Activated CD8-positive, alpha-beta memory T cell treated with anti-CD3 and anti-CD28 coated beads, Interleukin-2, amount 10 ng/mL, durations not matched to agents 7 days and 5 days (primary cell): ENCODE measurements around the gene MT1B. TPM values are rescaled to one million over a fixed set of nuclear protein-coding genes. Genes with fewer than 3 reads are reported as not detected.
A peak's percentile ranks its signal among the peaks of the same experiment; 100 is the strongest.

Source experiments
- ATAC-seq: fragments of 150-1000 bp; cut with Tn5 transposase; one replicate; pipeline ENCODE4 v1.10.0; 2021; ENCODE audit warnings: moderate library complexity
- CTCF ChIA-PET: fragments of 350-600 bp; sonication (Branson Sonifier 250); formaldehyde crosslinking; loops from one replicate; lab custom pipeline; 2021; ENCODE audit warnings: antibody characterized with exemption; lab: Charles Lee
- DNase-seq: peaks from one replicate; pipeline ENCODE4 v3.0.0-alpha.2; 2020
- H3K27ac Mint-ChIP-seq: one replicate; pipeline ENCODE4 v1.8.0; 2021; ENCODE audit warnings: mild to moderate bottlenecking, mixed read lengths
- H3K27me3 Mint-ChIP-seq: one replicate; pipeline ENCODE4 v1.8.0; 2021; ENCODE audit warnings: mixed read lengths
- H3K36me3 Mint-ChIP-seq: one replicate; pipeline ENCODE4 v1.8.0; 2021; ENCODE audit warnings: mild to moderate bottlenecking, mixed read lengths
- H3K4me1 Mint-ChIP-seq: one replicate; pipeline ENCODE4 v1.8.0; 2021; ENCODE audit warnings: mixed read lengths
- H3K4me3 Mint-ChIP-seq: one replicate; pipeline ENCODE4 v1.8.0; 2021; ENCODE audit warnings: mild to moderate bottlenecking, moderate library complexity, mixed read lengths
- H3K9me3 Mint-ChIP-seq: one replicate; pipeline ENCODE4 v1.8.0; 2022; ENCODE audit warnings: low read depth, mixed read lengths
- total RNA-seq, 2 experiments: library from RNA; stranded (reverse); gene quantifications; one replicate each; pipeline ENCODE4 v1.2.3, GENCODE V29; 2021

The MT1B gene
- total RNA-seq, 2 experiments from 2014 or later = not detected

GRCh38 chr16:56625140-56625942 lies 26.3 kb upstream of the MT1B start, which contains the start of gene MT1E:
TSS of gene MT1E (plus strand) at chr16:56625781. CDS start at chr16:56625852, 71 bp downstream.
- peaks cover 37% of the 10 kb centered on the region for H3K27me3 Mint-ChIP-seq
- no peaks in the 10 kb centered on the region for H3K9me3 Mint-ChIP-seq
- H3K4me3 Mint-ChIP-seq = peak within 1 kb of the TSS; percentile 88
- peak within 1 kb of the TSS; percentile 86 for H3K27ac Mint-ChIP-seq
- DNase-seq (peak; percentile 79), ATAC-seq (peak; percentile 92)
- CTCF ChIA-PET = interaction anchor here (0.6 to 1.7 kb wide), 13 partner anchors 12 to 111 kb away, joined by 3 to 7 read pairs (median 4); partner anchors contain the start of genes MT1A and MT1X
- H3K4me1 Mint-ChIP-seq = peaks cover 28% of the 10 kb centered on the region
- H3K36me3 Mint-ChIP-seq = no peaks in the 10 kb centered on the region

GRCh38 chr16:56625943-56626654 lies 25.6 kb upstream of the MT1B start:
- peaks cover 29% of the 10 kb centered on the region for H3K4me1 Mint-ChIP-seq
- DNase-seq (no peak), ATAC-seq (peak; percentile 41)
- H3K9me3 Mint-ChIP-seq = no peaks in the 10 kb centered on the region
- peaks cover 45% of the 10 kb centered on the region for H3K27me3 Mint-ChIP-seq
- no peaks in the 10 kb centered on the region for H3K36me3 Mint-ChIP-seq
- CTCF ChIA-PET = interaction anchor here (0.6 to 1.7 kb wide), 13 partner anchors 11 to 112 kb away, joined by 3 to 7 read pairs (median 4); partner anchors contain the start of genes MT1A and MT1X
- peak overlapping the region; percentile 86 for H3K27ac Mint-ChIP-seq
- H3K4me3 Mint-ChIP-seq = peak overlapping the region; percentile 88

GRCh38 chr16:56626685-56627084 lies 25.0 kb upstream of the MT1B start:
- Mint-ChIP-seq H3K4me1 (peaks cover 33% of the 10 kb centered on the region), H3K27ac (no peak overlapping the region), H3K27me3 (peaks cover 47% of the 10 kb centered on the region), H3K4me3 (peak overlapping the region; percentile 88), H3K9me3 (no peaks in the 10 kb centered on the region), H3K36me3 (no peaks in the 10 kb centered on the region)
- ATAC-seq (no peak), DNase-seq (no peak)
- CTCF ChIA-PET = interaction anchor here (1.2 kb wide), 2 partner anchors 17 to 56 kb away, joined by 4 to 5 read pairs; partner anchors contain the start of gene MT1X

GRCh38 chr16:56628486-56629350 lies 23.0 kb upstream of the MT1B start:
- Mint-ChIP-seq H3K4me1 (peaks cover 40% of the 10 kb centered on the region), H3K27me3 (peaks cover 65% of the 10 kb centered on the region), H3K36me3 (no peaks in the 10 kb centered on the region), H3K4me3 (no peak overlapping the region), H3K9me3 (no peaks in the 10 kb centered on the region), H3K27ac (no peak overlapping the region)
- ATAC-seq (no peak), DNase-seq (no peak)
- CTCF ChIA-PET = interaction anchor here (1.3 to 1.4 kb wide), 2 partner anchors 16 to 73 kb away, joined by 3 to 5 read pairs; no protein-coding TSS in a partner anchor

- Mint-ChIP-seq H3K27ac (no peak overlapping the region), H3K4me3 (no peak overlapping the region), H3K4me1 (peaks cover 38% of the 10 kb centered on the region), H3K9me3 (no peaks in the 10 kb centered on the region), H3K36me3 (no peaks in the 10 kb centered on the region), H3K27me3 (peaks cover 70% of the 10 kb centered on the region)
- no peak for ATAC-seq
- no peak for DNase-seq
- CTCF ChIA-PET = interaction anchor here (1.3 to 2.7 kb wide), 5 partner anchors 14 to 72 kb away, joined by 3 to 10 read pairs (median 9); no protein-coding TSS in a partner anchor
Observed at GRCh38 chr16:56629531-56629930, 22.2 kb upstream of the MT1B start.

GRCh38 chr16:56630134-56630533 lies 21.6 kb upstream of the MT1B start:
- H3K9me3 Mint-ChIP-seq = no peaks in the 10 kb centered on the region
- DNase-seq (no peak), ATAC-seq (no peak)
- no peak overlapping the region for H3K4me3 Mint-ChIP-seq
- H3K36me3 Mint-ChIP-seq = no peaks in the 10 kb centered on the region
- CTCF ChIA-PET = interaction anchor here (1.0 to 2.7 kb wide), 6 partner anchors 11 to 72 kb away, joined by 4 to 10 read pairs (median 6); no protein-coding TSS in a partner anchor
- H3K27ac Mint-ChIP-seq = no peak overlapping the region
- peaks cover 72% of the 10 kb centered on the region for H3K27me3 Mint-ChIP-seq
- H3K4me1 Mint-ChIP-seq = peaks cover 40% of the 10 kb centered on the region

GRCh38 chr16:56631197-56631596 lies 20.5 kb upstream of the MT1B start:
- ATAC-seq (no peak), DNase-seq (no peak)
- no peaks in the 10 kb centered on the region for H3K36me3 Mint-ChIP-seq
- H3K27ac Mint-ChIP-seq = no peak overlapping the region
- no peaks in the 10 kb centered on the region for H3K9me3 Mint-ChIP-seq
- peaks cover 72% of the 10 kb centered on the region for H3K27me3 Mint-ChIP-seq
- H3K4me3 Mint-ChIP-seq = no peak overlapping the region
- CTCF ChIA-PET = interaction anchor here (1.1 to 2.7 kb wide), 6 partner anchors 8 to 71 kb away, joined by 3 to 10 read pairs (median 6); no protein-coding TSS in a partner anchor
- peaks cover 39% of the 10 kb centered on the region for H3K4me1 Mint-ChIP-seq

GRCh38 chr16:56631832-56632155 lies 19.9 kb upstream of the MT1B start:
- peak overlapping the region; percentile 38 for H3K4me3 Mint-ChIP-seq
- no peaks in the 10 kb centered on the region for H3K9me3 Mint-ChIP-seq
- peaks cover 73% of the 10 kb centered on the region for H3K27me3 Mint-ChIP-seq
- ATAC-seq (peak; percentile 6), DNase-seq (no peak)
- peaks cover 34% of the 10 kb centered on the region for H3K4me1 Mint-ChIP-seq
- no peak overlapping the region for H3K27ac Mint-ChIP-seq
- H3K36me3 Mint-ChIP-seq = no peaks in the 10 kb centered on the region
- CTCF ChIA-PET = interaction anchor here (1.6 to 2.7 kb wide), 3 partner anchors 8 to 70 kb away, joined by 3 to 10 read pairs (median 9); no protein-coding TSS in a partner anchor

- no peak within 1 kb of the TSS for H3K27ac Mint-ChIP-seq
- H3K27me3 Mint-ChIP-seq = peaks cover 73% of the 10 kb centered on the region
- no peaks in the 10 kb centered on the region for H3K9me3 Mint-ChIP-seq
- peaks cover 34% of the 10 kb centered on the region for H3K4me1 Mint-ChIP-seq
- peak within 1 kb of the TSS; percentile 38 for H3K4me3 Mint-ChIP-seq
- CTCF ChIA-PET = interaction anchor here (1.6 to 2.7 kb wide), 2 partner anchors 9 to 31 kb away, joined by 3 to 9 read pairs; no protein-coding TSS in a partner anchor
- H3K36me3 Mint-ChIP-seq = no peaks in the 10 kb centered on the region
- DNase-seq (no peak), ATAC-seq (peak; percentile 43)
Observed at GRCh38 chr16:56632156-56632847, 19.4 kb upstream of the MT1B start, which contains the start of gene MT1M. TSS of gene MT1M (plus strand) at chr16:56632659. CDS start at chr16:56632732, 73 bp downstream.

GRCh38 chr16:56632848-56633365 lies 18.8 kb upstream of the MT1B start:
- no peak for DNase-seq
- CTCF ChIA-PET = interaction anchor here (1.6 to 1.9 kb wide), 2 partner anchors 9 to 11 kb away, joined by 3 to 7 read pairs; no protein-coding TSS in a partner anchor
- ATAC-seq = no peak
- peaks cover 38% of the 10 kb centered on the region for H3K4me1 Mint-ChIP-seq
- peaks cover 79% of the 10 kb centered on the region for H3K27me3 Mint-ChIP-seq
- H3K4me3 Mint-ChIP-seq = peak overlapping the region; percentile 12
- H3K36me3 Mint-ChIP-seq = no peaks in the 10 kb centered on the region
- no peak overlapping the region for H3K27ac Mint-ChIP-seq
- H3K9me3 Mint-ChIP-seq = no peaks in the 10 kb centered on the region

- no peak for ATAC-seq
- Mint-ChIP-seq H3K4me1 (peaks cover 42% of the 10 kb centered on the region), H3K4me3 (no peak overlapping the region), H3K36me3 (no peaks in the 10 kb centered on the region), H3K27me3 (peaks cover 85% of the 10 kb centered on the region), H3K27ac (no peak overlapping the region), H3K9me3 (no peaks in the 10 kb centered on the region)
- DNase-seq = no peak
- CTCF ChIA-PET = interaction anchor here (1.9 kb wide), 1 partner anchor 10 kb away, joined by 7 read pairs; no protein-coding TSS in a partner anchor
Observed at GRCh38 chr16:56633535-56633934, 18.2 kb upstream of the MT1B start.
